ENCODE measurements around the gene DHRS7B.
"Not testable (repeated sequence)": the region's sequence is repeated elsewhere in the genome, so short reads cannot be mapped to it uniquely, and the experiment has no call there.

Gene DHRS7B

GRCh38 chr17:21185061-21185460 lies 58.3 kb downstream of the DHRS7B start:
- no peak for DNase-seq

- no peak for DNase-seq
Observed at GRCh38 chr17:21186399-21187187, 59.8 kb downstream of the DHRS7B start.

DNA sequence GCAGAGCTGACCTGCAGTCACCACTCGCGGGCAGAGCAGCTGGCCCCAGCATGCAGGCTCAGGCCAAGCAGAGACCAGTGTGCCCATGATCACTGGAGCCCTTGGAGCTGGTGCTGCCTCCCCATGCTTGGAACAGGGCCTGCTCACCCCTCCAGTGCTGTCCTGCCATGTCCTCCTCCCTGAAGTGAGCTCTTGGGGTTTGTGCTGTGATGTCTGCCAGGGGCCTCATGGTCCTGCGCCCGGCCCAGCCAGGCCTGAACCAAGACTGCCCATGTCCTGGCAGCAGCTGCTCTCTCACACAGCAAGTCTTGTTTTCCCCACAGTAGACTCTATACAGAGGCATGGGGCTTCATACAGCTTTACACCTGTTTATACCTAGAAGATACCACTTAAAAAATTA lies 62.6 kb downstream of the DHRS7B start:
- DNase-seq = no peak

GRCh38 chr17:21190078-21190477 lies 63.3 kb downstream of the DHRS7B start:
- DNase-seq = no peak

GRCh38 chr17:21191698-21192097 lies 64.9 kb downstream of the DHRS7B start:
- DNase-seq = no peak

GRCh38 chr17:21192414-21192813 lies 65.7 kb downstream of the DHRS7B start:
- not testable (repeated sequence) for DNase-seq

- DNase-seq = no peak
Observed at GRCh38 chr17:21193031-21193430, 66.3 kb downstream of the DHRS7B start.

DNA sequence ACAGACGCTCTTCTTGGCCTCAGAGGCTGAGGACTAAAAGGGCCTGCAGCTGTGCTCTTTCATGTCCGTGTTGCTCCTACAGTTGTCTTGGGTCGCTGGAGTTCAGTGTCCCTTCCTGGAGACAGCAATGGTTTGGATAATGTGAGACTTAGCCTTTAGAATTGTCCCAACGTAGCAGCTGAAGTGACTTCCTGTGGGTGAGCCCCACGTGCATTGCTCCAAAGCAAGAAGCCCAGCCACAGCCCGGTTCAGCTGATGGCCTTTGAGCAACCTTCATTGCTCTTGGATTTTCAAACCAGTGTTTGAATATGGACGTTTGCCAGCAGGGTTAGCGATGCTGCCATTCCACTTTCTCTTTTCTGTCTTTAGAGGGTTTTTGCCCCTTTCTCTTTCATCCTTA lies 67.5 kb downstream of the DHRS7B start:
- no peak for DNase-seq

GRCh38 chr17:21194703-21195102 lies 67.9 kb downstream of the DHRS7B start:
- DNase-seq = no peak

- no peak for DNase-seq
Observed at GRCh38 chr17:21196126-21196525, 69.4 kb downstream of the DHRS7B start.

DNA sequence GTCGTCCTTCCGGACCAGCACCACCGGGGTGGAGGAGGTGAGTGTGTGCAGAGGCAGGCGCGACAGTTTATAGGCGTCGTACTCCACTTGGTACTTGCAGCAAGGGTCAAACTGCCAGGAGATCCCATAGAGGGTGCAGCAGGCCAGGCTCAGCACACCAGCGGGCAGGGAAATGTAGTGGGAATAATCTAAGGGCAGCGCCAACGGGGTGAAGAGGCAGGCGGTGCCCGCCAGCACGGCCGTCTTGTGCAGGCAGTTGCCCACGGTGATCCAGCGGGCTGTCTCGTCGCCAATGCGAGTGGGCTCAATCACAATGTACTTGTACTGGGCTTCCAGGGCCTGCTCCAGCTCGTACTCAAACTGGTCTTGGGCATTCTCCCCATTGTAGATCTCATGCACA lies 71.6 kb downstream of the DHRS7B start:
- DNase-seq = no peak

- DNase-seq = no peak
Observed at GRCh38 chr17:21199311-21199710, 72.5 kb downstream of the DHRS7B start.

DNA sequence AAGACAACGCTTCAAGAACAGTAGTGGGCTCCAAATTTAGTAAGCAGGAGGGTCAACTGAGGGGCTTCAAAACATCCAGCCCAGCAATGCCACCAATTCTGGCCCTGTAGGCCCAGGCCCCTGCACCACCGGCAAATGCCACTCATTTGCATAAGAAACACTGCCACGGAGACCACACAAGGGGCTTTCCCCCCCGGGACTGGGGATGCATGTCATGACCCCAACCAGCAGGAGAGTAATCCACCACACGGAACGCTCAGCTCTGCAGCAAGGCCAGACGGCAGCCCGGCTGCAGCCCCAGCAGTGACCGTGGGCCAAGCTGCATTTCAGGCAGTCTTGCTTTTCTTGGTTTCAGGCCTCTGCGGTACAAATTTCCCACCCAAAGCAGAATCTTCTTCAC lies 73.1 kb downstream of the DHRS7B start:
- no peak for DNase-seq

DNA sequence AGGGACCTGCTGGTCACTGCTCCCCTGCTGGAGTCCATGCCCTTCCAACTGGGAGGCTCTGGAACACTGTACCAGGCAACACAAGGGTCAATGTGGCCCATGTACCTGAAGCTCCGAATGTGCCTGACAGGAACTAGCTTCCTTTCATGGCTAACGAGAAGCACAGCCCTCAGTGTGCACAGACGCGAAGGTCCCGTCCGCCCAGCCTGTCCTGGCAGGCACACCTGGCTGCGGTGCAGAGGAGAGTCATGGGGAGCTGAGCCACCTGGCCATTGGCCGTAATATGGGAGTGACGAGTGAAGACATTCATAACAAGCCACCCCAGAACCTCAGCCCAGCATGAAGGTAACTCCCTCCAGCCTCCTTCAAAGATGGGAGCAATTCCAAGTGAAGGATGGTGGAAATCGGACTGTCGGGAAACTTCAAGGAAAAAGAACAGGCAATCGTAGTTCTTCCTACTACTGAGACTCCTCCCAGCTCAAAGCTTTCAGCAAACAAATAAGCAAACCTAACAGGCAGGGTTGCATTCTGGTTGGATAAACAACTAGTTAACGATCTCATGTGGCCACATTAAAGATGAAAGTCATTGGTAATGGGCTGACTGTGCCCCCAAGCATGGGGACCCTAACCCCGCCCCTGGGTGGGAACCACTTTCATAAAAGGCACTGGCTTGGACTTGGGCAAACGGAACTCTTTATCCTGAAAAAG lies 74.0 kb downstream of the DHRS7B start:
- DNase-seq = no peak

DNA sequence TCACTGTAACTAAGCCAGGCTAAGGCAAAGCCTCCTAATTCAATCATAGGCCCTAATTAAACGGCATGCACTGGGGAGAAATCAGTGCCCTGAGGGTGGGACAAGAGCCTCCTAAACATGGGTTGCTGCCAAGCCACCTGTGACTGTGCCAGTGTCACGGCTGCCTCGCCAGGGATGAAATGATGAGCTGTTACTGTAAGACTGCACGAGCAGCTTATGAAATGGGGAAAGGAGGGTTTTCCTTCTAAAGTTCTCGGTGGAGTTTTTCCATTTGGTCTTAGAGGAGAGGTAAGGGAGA lies 74.5 kb downstream of the DHRS7B start:
- no peak for DNase-seq

DNA sequence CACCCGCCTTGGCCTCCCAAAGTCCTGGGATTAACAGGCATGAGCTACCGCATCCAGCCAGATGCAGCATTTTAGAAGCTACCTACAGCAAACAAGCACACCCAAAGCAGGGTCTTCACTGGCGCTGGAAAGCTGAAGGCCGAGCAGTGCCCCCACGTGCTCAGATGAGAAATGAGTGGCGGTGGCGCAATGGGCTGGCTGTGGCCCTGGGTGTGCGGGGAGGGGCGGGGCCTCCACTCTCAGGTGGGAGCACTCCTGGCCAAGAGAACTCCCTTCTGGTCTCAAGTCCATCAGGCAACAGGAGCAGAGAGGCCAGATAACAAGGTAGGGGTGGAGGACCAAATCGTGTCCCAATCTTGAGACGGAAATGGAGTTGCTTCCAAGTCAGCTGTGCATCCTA lies 75.1 kb downstream of the DHRS7B start:
- DNase-seq = no peak

- no peak for DNase-seq
Observed at GRCh38 chr17:21202512-21202911, 75.7 kb downstream of the DHRS7B start.

DNA sequence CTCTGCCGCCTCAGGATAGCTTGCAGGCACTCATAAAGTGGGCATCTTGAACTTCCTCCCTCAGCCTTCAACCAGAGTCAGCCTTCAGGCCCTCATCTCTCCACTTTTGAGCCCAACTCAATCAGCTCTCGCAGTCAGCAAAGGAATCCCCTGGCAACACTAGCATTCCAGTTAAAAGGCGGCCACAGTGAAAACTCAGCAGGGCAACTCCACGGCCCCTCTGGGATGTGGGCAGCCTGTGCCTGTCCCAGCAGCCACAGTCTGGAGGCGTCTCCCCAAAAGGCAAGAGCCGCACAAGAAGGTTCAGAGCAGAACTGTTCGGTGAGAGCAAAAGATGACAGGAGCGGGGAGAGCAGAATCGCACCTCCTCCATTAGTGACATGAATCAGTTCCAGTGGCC lies 78.2 kb downstream of the DHRS7B start:
- no peak for DNase-seq

DNA sequence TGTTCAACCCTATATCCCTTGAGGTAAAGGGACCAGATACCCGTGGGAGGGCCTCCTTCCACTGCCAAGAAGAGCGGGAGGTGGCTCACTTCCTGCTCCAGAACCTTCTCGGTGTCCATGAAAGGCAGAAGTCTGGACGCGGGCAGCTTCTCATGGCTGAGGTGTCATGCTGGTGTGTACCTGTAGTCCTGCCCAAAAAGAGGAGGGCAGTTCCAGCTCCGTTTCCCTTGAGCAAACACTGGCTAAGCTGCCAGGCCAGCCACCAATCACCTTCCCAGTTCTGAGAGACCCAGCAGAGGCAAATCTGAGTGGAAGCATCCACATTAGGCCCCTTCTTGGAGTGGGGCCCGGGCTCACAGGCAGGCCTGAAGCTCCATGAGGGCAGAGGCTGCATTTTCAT lies 81.6 kb downstream of the DHRS7B start:
- no peak for DNase-seq

DNA sequence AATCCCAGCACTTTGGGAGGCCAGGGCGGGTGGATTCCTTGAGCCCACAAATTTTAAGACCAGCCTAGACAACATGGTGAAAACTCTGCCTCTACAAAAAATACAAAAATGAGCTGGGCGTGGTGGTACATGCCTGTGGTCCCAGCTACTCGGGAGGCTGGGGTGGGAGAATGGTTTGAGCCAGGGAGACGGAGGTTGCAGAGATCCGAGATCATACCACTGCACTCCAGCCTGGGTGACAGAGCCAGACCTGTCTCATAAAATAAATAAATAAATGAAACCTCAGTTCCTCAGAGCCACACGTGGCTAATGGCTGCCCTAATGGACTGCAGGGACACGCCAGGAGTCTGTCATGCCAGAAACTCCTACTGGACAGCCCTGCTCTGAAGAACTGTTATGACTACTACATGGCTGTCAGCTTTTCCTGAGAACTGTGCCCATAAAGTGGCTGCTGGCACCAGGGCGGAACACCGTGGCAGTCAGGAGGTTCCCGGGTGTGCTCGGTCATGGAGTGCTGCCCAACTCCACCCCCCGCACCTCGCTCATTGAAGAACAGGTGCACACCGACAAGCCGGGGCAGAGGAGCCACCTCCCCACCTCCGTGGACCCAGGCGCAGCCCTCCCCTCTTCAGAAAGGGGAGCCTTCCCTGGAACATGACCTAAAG lies 82.9 kb downstream of the DHRS7B start:
- no peak for DNase-seq

- no peak for DNase-seq
Observed at GRCh38 chr17:21210411-21211076, 83.8 kb downstream of the DHRS7B start.

DNA sequence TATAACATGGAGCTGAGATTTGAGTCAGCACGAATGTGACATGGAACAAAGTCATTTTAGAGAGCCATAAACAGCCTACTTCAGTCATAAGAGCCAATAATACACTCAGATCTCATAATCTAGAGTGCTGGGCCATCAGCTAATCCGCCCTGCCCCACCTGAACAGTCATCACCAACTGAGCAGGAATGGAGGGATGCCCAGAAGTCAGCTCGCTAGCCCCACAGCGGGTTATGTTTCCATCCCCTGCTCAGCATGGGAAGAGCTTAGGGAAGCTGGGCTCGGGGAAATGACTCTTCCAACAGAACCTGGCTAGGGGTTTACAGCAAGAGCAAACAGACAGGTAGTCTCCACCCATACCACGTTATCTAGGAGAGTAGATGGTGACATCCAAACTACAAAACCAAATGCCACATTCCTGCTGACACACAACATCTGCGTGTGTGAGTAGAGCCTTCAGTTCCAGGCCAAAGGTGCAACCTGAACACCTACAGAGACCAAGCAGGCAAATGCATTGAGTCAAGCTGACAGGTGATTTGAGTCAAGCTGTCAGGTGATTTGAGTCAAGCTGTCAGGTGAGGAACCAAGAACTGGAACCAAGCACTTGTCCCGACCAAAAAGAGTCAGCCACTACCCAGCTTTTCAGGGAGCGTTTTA lies 85.2 kb downstream of the DHRS7B start:
- no peak for DNase-seq

All from stimulated activated CD4-positive, alpha-beta T cell treated with anti-CD3 and anti-CD28 coated beads, Interleukin-4, amount 100 ng/mL, for 4 hours (primary cell).